22Rv1 (cell line): Measurements from ENCODE around the gene ERO1B.

Experiments used
- H3K27ac ChIP-seq: fragments of 450-650 bp; 2 replicates; pipeline ENCODE4 v1.5.1; 2017
- ZFX ChIP-seq: fragments of 450-650 bp; IDR thresholded peaks from 2 replicates; pipeline ENCODE4 v1.6.1; 2017; ENCODE audit warnings: antibody characterized with exemption, borderline replicate concordance
- TF ChIP-seq, protein P1 (sequence below): fragments of 450-650 bp; IDR thresholded peaks from 2 replicates; pipeline ENCODE4 v1.5.1; 2017; ENCODE audit warnings: mild to moderate bottlenecking

ERO1B gene

DNA sequence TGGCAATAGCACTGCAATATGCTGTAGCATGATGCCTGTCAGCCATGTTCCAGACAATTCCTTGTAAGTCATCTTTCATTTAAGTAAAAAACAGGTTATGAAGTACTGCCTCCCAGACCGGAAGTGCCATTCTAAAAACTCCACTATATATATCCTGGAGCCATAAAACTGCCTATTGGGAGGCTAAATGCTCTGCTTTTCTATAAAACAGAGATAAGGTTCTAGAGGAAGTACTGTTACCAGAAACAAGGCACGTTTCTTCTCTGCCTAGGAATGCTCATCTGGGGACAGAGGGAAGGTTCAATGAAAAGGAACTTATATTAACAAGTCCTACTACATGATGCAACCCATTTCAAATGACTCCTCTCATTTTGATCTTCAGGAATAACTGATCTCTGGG lies 72.6 kb downstream of the ERO1B start:
- no peak overlapping the region for H3K27ac ChIP-seq
- TF ChIP-seq ZFX = no peak
- TF ChIP-seq, protein P1, sequence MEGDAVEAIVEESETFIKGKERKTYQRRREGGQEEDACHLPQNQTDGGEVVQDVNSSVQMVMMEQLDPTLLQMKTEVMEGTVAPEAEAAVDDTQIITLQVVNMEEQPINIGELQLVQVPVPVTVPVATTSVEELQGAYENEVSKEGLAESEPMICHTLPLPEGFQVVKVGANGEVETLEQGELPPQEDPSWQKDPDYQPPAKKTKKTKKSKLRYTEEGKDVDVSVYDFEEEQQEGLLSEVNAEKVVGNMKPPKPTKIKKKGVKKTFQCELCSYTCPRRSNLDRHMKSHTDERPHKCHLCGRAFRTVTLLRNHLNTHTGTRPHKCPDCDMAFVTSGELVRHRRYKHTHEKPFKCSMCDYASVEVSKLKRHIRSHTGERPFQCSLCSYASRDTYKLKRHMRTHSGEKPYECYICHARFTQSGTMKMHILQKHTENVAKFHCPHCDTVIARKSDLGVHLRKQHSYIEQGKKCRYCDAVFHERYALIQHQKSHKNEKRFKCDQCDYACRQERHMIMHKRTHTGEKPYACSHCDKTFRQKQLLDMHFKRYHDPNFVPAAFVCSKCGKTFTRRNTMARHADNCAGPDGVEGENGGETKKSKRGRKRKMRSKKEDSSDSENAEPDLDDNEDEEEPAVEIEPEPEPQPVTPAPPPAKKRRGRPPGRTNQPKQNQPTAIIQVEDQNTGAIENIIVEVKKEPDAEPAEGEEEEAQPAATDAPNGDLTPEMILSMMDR = no peak

DNA sequence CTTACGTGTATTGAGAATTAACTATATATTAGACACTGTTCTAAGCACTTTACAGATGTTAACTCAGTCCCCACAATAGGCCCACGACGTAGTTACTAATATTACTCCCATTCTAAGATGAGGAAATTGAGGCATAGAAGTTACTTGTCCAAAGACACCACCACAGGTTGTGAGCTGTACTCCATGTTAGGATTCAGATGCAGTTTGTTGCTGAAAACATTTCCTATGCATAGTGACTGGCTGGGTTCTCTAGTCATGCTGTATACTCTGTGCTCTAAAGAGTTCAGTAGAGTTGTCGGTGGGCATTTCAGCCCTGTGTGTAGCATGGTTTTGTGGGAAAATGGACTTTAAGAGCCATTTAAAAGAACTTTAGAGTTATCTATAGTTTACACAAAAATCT lies 74.2 kb downstream of the ERO1B start:
- H3K27ac ChIP-seq = no peak overlapping the region
- no peak for TF ChIP-seq ZFX

DNA sequence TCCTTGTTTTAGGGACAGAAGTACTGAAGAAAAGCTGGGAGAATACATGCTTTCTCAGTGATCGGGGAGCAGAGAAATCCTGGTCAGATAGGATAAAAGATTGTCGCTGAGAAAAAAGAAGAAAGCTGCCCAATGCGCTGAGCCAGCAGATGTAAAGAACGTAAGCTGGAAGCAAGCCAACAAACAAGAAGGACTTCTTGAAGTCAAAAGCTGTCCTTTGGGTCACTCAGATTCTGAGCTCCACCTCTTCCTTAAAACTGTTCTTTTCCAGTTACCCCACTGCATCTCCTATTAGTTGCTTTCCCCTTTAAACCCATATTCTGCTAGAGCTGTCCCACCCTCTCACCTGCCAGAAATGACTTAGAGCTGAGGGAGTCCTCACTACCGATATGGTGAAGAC lies 74.6 kb downstream of the ERO1B start:
- H3K27ac ChIP-seq = no peak overlapping the region
- no peak for TF ChIP-seq ZFX
- TF ChIP-seq, protein P1 = no peak

DNA sequence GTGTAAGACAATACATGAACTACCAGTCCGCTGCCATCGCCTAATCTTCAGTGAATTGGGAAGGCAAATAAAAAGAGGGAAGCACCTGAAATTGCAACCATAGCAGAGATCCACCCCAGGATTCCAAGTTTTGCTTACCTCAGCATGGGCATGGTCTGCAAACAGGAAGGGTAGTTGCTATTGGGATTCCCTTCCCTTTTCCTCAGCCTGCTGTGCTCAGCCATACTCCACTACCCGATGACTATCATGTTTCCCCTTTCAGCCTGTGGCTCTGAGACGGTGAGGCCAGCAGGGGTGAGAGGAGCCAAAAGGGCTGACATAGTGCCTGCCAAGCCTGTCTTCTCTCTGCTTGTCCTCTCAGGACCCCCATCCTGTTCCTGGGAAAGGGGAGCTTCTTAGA lies 75.2 kb downstream of the ERO1B start:
- no peak overlapping the region for H3K27ac ChIP-seq
- TF ChIP-seq, protein P1 = no peak
- TF ChIP-seq ZFX = no peak

DNA sequence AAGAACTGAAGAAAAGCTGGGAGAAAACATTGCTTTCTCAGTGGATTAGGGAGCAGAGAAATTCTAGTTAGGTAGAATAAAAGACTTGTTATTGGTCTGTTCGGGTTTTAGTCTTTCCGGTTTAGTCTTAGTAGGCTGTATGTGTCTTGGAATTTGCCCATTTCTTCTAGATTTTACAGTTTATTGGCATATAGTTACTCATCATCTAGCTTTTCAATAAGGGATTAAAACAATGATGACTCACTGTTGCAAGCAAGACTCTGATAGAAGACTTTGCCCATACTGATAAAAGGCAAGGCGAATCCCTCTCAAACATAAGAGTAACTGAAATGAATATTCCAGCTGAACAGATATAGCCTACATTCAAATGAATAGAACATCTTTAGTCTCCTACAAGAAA lies 77.1 kb downstream of the ERO1B start:
- TF ChIP-seq, protein P1 = no peak
- no peak for TF ChIP-seq ZFX
- no peak overlapping the region for H3K27ac ChIP-seq

DNA sequence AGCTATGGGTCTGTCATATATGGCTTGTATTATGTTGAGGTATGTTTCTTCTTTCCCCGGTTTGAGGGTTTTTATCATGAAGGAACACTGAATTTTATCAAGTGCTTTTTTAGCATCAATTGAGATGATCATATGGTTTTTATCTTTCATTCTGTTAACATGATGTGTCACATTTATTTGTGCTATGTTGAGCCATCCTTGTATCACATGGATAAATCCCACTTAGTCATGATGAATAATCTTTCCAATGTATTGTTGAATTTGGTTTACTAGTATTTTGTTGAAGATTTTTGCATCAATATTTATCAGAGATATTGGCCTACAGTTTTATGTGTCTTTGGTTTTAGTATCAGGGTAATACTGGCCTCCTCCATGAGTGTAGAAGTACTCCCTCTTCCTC lies 77.7 kb downstream of the ERO1B start:
- H3K27ac ChIP-seq = no peak overlapping the region
- TF ChIP-seq, protein P1 = no peak
- TF ChIP-seq ZFX = no peak

DNA sequence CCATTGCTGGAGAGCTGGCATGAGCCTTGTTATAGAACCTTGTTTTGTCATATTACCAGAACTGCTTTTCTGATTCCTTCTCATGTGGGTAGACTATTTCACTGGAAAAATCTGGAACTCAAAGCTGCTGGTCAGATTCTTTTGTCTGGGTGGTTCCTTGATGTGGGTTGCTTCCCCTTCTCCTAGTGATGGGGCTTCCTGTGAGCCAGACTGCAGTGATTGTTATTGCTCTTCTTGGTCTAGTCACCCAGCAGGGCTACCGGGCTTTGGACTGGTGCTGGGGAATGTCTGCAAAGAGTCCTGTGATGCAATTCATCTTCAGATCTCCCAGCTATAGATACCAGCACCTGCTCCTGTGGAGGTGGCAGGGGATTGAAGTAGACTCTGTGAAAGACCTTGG lies 80.0 kb downstream of the ERO1B start:
- no peak overlapping the region for H3K27ac ChIP-seq
- TF ChIP-seq, protein P1 = no peak
- TF ChIP-seq ZFX = no peak

DNA sequence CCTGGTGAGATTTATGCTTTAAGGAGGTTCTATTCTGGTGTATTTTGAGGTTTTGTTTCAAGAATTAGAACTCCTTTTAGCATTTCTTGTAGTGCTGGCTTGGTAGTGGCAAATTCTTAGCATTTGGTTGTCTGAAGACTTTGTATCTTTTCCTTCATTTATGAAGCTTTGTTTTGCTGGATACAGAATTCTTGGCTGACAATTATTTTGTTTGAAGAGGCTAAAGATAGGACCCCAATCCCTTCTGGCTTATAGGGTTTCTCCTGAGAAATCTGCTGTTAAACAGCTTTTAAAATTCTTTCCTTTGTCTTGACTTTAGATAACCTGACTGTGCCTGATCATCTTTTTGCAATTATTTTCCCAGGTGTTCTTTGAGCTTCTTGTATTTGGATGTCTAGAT lies 80.8 kb downstream of the ERO1B start:
- H3K27ac ChIP-seq = no peak overlapping the region
- no peak for TF ChIP-seq ZFX
- TF ChIP-seq, protein P1 = no peak
